NCI-H82 (cell line): Measurements from ENCODE around the gene SPRY1.
A peak's percentile ranks its signal among the peaks of the same experiment; 100 is the strongest.

Experiments
- DNase-seq: peaks from one replicate; lab custom pipeline; 2025; lab: John Stamatoyannopoulos, UW

The SPRY1 gene

GRCh38 chr4:123443401-123444289 lies 47.0 kb downstream of the SPRY1 start:
- DNase-seq = peak; percentile 56

DNA sequence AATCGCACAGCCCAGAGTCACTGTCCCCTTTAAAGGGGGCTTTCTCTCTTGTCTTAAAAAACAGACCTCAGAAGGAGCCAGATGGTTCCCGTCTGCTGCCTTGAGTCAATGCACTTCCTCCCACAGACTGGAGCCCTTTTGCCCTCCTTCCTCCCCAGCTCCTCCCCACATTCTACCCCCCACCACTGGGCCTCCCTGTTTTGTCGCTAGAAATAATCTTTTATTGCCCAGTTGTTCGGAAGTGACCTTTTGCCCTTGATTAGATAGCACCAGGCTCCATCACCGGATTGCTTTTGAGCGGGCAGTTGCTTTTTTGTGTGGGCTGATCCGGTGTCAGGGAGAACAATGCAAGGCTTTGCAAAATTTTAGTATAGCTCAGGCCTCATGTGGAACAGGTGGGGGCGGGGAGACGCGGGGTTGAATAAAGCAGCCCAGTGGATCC lies 47.7 kb downstream of the SPRY1 start:
- peak; percentile 91 for DNase-seq

DNA sequence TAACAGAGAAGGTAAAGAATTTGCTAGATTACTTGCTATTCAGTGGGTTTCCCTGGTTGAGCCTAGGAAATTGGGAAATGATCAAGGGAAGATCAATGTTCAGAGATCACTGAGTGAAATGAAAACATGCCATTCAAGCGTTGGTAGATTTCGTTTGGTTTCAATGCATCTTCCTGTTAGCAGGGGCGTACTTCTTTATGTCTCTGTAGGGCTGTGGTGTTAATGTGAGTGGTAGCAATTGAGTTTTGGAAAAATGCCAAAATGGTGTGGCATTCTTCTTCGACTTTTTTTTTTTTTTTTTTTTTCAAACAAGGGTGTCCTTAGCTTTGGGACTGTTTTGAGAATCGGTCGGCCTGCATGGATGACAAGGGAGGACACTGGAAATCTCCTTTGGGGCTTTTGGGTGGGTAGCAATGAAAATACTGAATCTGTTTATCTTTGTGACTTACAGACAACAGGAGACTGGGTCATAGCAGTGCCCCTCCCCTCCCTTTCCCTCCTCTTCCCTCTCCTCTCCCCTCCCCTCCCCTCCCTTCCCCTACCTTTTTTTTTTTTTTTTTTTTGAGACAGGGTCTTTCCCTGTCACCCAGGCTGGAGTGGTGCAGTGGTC lies 50.4 kb downstream of the SPRY1 start:
- no peak for DNase-seq

DNA sequence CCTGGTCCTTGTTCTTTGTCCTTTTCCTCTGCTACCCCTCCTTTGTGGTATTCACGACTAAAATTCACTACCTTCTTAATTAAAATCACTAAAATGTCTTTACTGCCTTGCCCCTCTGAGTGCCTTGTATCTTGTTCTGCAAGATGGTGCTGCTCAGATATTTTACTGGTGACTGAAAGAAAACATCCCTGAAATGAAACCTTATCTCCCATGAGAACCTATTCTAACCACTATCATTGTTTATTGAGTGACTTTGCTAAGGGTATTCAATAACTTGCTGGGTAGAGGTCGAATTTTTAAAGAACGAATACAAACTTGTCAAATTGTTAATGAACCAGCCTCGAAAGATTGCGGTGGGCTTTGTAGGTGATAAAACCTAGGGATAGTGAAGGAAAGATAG lies 52.8 kb downstream of the SPRY1 start:
- no peak for DNase-seq

DNA sequence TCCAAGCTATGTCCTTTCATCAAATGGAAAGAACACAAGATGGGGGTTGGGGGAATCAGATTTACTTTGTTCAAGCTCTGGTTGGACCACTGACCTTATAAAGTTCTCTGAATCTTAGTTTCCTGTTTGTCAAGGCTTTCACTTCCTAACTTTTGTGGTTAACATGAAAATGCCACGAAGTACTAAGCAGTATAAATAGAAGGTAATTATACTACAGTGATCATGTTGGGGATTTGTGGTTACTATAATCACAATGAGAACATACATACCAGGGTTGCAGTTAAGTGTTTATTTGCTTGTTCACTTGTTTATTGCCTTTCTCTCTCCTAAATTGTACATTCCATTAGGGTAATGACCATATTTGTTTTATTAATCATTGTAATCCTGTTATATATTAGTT lies 53.2 kb downstream of the SPRY1 start:
- DNase-seq = no peak

DNA sequence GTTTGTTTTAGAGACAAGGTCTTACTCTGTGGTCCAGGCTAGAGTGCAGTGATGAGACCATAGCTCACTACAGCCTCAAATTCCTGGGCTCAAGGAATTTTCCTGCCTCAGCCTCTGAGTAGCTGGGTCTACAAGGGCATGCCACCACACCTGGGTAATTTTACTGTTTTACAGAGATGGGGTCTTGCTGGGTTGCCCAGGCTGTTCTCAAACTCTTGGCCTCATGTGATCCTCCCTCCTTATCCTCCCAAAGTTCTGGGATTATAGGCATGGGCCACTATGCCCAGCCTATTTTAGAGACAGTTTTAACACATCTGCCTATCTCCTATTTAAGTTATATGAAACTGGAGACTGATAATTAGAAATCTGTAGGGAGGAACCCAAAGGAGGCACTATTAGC lies 53.8 kb downstream of the SPRY1 start:
- no peak for DNase-seq

DNA sequence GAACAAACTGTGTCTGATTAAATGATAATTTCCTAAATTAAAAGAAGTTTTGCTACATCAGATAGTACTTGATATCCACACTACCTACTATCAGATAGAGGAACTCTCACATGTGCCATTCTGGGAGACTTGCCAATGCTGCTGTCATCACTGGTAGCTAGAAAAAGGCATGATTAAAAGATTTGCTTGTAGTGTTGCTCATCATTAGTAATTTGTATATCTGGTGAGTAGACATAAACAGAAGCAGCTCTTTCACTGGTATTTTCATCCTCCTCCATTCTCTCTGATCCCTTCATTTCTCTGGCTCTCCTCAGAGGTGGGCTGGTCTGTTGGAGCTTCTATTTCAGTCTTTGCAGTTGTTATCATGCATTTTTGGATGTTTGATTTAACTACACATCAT lies 56.0 kb downstream of the SPRY1 start:
- DNase-seq = peak; percentile 2

- no peak for DNase-seq
Observed at GRCh38 chr4:123453061-123453680, 56.6 kb downstream of the SPRY1 start.
